ENCODE results near the gene NPHS1.

NPHS1 gene

GRCh38 chr19:35788205-35788960, 63.9 kb downstream of the NPHS1 start:
- no peak for DNase-seq (ENCODE audit: low read depth)

- DNase-seq (ENCODE audit: low read depth) = no peak
Measured at GRCh38 chr19:35787227-35787799, 65.0 kb downstream of the NPHS1 start.

GRCh38 chr19:35786299-35787160, 65.8 kb downstream of the NPHS1 start:
- DNase-seq (ENCODE audit: low read depth) = no peak

- DNase-seq (ENCODE audit: low read depth) = no peak
Measured at GRCh38 chr19:35785339-35785627, 67.0 kb downstream of the NPHS1 start.

GRCh38 chr19:35784503-35785338, 67.6 kb downstream of the NPHS1 start:
- no peak for DNase-seq (ENCODE audit: low read depth)

- no peak for DNase-seq (ENCODE audit: low read depth)
Measured at GRCh38 chr19:35783469-35784434, 68.6 kb downstream of the NPHS1 start.

- DNase-seq (ENCODE audit: low read depth) = no peak
Measured at GRCh38 chr19:35782589-35782988, 69.7 kb downstream of the NPHS1 start.

GRCh38 chr19:35781650-35782049, 70.7 kb downstream of the NPHS1 start:
- DNase-seq (ENCODE audit: low read depth) = no peak

GRCh38 chr19:35780717-35781116, 71.6 kb downstream of the NPHS1 start:
- DNase-seq (ENCODE audit: low read depth) = no peak

GRCh38 chr19:35780058-35780457, 72.2 kb downstream of the NPHS1 start:
- no peak for DNase-seq (ENCODE audit: low read depth)

- DNase-seq (ENCODE audit: low read depth) = no peak
Measured at GRCh38 chr19:35779033-35779432, 73.3 kb downstream of the NPHS1 start.

- no peak for DNase-seq (ENCODE audit: low read depth)
Measured at GRCh38 chr19:35777961-35778360, 74.3 kb downstream of the NPHS1 start.

- DNase-seq (ENCODE audit: low read depth) = no peak
Measured at GRCh38 chr19:35777086-35777841, 75.0 kb downstream of the NPHS1 start.

GRCh38 chr19:35776102-35776788, 76.1 kb downstream of the NPHS1 start:
- DNase-seq (ENCODE audit: low read depth) = no peak
